GM20431 (cell line): ENCODE measurements around the gene ANKRD33B.
"Not testable (repeated sequence)": the region's sequence is repeated elsewhere in the genome, so short reads cannot be mapped to it uniquely, and the experiment has no call there.

ENCODE experiments used
- in situ Hi-C: fragments of 300-500 bp; cut with MseI, MboI; formaldehyde crosslinking; loops from one replicate; pipeline ENCODE4 v1.15.0; 2020; ENCODE audit warnings: low sequenced_read_pairs; ENCODE audit not compliant: unreplicated experiment

Gene ANKRD33B

DNA sequence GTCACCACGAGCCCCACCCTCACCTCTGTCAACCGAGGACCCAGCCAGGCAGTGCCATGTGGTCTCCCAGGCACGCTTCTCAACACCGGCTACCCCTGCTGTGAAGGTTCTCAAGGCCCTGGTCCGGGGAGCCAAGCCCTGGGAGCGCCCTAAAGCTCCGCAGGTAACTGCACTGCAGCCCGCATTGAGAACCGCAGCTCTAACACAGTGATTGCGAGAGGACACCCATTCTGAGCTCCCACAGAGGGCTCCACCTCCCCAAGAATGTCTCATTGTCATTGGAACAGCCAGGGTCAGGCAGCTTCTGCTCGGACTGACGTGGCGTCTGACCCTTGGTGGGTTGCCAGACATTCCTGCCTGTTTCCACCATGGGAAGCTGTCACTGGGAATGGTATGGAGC is 88.3 kb downstream of the ANKRD33B start:
- in situ Hi-C loops = no loop called here

DNA sequence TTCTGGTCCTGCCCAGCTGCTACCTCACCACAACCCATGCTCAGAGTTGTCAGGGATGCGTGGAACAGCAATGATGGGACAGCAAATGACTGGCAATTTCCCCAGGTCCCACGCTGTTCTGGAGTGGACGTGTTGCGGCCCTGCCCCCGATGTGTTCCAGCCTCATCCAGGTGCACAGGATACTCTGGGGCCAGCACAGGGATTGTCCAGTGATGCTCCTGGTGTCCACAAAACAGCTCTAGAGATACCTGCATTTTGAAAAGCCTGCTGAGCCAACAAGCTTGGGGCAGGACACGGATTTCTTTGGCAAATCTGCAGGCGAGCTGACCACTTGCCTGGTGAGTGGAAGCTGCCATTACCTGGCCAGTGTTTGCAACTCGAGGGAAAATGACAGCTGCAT is 88.7 kb downstream of the ANKRD33B start:
- in situ Hi-C loops = no loop called here

DNA sequence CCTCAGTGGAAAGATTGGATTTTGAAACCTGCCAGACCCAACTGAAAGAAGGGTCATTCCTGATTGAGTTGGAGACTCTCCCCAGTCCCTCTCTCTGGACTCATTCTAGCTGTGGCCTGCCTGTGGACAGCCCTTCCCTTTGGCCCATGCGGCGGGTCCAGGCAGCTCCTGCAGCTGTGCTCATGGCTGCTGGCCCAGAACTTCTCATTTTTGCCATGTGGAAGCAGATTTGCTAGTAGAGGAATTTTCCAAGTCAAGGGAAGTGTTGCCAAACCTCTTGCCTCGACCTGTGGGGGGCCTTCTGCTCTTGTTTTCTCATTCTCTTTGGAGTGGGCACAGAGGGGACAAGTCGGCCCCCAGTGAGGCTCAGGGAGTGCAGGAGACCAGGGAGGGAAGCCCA is 89.2 kb downstream of the ANKRD33B start:
- in situ Hi-C loops = no loop called here

DNA sequence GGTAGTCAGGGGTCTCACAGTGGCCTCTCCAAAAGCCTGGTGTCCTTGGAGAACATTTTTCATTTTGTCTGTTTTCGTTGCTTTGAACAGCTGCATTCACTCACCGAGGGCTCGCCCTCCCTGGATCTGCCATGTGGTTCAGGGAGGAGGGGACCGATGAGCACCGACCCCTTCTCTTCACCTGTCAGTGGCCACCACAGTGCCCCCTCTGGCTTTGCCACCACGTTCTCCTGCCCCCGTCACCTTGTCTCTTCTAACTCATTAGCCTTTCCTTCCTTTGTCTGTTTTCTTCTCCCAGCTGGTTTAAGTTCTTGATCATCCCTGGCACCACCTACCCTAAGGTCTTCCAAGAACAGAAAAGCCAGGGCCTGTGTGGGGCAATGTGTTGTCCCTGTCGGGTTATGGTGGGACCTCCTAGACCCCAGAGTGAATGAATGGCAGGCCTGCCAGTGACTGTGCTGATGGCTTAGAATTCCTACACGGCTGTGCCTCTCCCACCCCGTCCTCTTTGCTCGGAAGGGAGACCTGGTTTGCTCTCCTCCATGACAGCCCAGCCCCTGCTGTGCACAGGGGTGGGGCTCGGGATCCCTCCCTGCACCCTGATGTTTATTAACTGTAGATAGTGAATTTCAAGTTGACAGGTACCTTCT is 90.0 kb downstream of the ANKRD33B start:
- in situ Hi-C loops = no loop called here

DNA sequence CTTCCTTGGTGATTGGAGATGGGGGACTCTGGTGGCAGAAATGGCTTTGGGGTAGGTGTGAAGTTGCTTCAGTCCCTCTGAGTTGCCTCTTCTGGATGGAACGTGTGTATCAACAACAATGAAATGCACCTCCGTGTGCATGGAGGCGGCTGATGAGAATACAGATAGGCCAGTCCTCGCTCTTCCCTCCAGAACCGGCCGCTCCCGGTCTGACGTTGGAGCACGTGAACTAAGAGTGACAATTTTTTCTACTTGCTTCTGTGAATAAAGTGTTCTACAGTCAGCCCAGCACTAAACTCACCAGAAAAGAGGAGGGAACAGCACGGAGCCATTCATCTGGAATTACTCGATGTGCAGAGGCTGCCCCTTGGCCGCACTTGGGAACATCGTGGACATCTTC is 90.7 kb downstream of the ANKRD33B start:
- in situ Hi-C loops = no loop called here

DNA sequence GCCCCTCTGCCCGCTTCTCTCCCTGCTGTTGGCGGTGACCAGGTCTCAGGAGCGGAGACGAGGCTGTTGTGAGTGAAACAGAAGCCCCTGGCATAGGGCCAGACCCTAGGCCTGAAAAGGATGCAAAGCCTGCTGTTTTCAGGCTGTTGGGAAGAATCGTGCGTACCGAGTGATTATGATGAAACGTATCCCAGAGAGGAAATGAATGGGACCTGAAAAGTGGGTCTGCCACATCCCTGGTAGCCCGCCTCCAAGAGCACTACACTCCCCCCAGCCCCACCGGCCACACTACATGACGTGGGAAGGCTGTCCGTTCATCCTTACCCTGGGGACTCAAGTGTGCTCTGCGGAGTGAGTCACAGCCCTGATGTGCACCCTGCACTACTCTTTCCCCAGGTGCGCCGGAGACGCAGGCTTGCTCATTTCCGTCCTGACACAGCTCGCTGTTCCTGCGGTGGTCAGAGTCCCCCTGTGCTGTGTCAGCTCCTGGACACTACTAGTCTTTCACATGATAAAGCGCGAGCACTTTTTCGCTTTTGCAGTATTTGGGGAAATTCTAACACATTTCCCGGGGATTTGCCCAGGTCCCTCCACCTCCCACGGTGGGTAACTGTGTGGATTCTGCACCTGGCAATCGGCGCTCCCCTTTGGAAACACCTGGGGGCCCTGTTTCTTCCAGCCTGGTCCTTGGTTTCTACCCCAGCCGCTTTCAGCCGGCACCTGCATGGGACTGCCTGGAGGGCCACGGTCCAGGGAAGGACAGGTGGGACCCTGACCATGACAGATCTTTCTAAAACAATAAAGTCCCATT is 91.5 kb downstream of the ANKRD33B start:
- in situ Hi-C loops = no loop called here

DNA sequence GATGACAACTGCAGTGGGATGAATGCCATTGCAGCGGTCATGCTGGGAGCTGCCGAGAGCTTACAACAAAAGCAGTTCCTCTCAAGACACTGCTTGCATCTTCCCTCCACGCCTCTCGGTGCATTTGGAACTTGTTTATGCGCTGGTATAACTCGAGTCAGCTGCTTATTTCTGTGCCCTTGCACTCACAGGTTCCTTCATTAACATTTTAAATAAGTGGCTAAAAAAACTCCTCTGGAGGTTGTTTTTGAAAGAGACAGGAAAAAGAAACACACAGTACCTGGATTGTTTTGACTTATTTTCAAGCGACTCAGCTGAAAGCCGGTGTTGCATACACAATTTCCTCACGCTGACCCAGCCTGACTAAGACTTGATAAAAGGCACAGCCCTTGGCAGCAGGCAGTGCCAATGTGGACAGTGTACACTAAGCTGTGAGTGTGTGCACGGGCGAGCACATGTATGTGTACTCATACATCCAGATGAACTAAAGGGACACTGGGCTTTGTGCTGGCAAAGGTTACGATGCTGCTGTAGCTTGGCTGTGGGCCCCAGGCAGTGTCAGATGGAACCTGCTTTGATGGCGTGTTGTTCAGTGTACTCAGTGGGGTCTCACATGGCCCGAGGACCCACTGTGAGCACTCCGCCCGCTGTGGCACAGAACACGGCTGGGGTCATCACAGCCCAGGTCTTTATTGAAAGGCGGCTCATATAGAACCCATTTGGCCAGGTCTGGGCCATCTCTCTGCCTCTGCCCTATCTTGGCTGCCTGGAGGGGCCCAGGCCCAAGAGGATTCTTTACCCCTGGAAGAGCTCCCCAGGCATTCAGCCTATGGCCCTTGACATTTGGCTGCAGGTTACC is 92.3 kb downstream of the ANKRD33B start:
- in situ Hi-C loops = no loop called here

DNA sequence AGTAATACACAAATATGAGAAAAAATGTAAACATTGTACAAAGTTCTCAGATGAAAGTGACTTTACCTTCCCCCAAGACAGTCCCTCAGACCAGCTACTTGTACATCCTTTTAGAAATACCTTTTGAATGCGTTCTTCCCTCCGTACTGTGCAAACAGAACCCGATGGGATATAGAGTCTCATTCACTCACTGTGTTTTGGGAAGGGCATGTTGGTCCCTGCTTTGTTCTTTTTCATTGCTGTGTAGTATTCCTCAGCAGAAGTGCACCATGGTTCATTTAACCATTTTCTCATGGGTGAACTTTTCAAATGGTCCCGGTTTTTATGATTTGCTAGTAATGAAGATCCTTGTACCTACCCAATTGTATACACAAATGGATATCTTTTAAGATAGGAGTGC is 94.4 kb downstream of the ANKRD33B start:
- in situ Hi-C loops = no loop called here

DNA sequence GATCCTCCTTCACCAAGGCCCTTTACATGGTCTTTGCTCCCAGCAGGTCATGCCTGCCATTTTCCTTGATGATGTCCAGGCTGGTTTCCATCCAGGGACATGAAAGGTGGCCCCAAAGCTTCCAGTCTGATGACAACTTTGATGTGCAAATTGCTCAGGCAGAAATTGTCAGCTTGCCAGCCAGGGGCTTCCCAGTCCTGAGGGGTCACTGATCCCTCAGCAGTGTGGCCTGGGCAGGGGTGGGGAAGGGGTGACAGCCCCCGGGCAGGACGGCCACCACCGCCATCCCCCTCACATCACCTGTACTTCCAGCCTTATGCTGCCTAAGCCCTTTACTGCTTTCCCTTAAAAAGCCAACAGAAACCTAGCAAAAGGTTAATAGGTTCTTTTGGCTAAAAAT is 96.3 kb downstream of the ANKRD33B start:
- in situ Hi-C loops = no loop called here

DNA sequence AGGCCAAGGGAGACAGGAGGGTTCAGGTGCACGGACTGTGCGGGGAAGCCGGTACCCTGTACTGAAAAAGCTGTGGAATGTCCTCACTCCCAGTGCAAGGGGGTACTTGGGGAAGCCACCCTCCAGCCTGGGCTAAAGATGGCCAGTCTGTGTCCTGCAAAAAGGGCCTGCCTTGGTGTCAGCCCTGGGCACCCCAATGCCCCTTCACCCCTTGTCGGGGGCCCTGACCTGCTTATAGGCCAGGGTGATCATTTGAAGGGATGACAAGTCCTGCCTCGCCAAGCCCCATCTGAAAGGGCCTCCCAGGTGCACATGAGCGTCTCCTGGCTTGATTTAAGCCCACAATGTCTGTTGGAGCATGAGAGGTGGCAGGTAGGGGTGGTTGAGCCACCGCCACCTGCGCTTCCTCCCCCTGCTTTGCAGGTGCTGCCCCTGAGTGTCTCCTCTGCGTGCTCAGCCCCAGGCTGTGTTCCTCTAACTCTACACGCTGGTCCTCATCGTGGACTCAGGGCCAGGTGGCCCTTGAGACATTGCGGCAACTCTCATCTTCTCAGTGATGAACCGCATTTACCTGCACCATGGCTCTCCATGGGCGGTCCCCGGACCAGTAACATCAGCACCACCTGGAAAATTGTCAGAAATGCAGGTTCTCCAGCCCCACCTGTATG is 97.0 kb downstream of the ANKRD33B start:
- in situ Hi-C loops = no loop called here

DNA sequence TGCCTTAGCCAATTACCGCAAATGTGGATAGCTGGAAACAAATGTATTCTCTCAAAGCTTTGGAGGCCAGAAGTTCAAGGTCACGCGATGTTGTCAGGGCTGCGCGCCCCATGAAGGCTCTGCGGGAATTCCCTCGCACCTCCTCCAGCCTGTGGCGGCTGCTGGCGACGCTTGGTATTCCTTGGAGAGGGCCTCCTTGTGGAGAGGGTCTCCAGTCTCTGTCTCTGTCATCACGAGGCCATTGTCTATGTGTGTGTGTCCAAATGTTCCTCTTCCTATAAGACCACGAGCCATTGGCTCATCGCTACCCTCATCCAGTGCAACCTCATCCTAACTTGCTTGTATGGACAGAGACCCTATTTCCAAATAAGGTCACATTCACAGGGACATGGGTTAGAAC is 97.5 kb downstream of the ANKRD33B start:
- in situ Hi-C loops = no loop called here

DNA sequence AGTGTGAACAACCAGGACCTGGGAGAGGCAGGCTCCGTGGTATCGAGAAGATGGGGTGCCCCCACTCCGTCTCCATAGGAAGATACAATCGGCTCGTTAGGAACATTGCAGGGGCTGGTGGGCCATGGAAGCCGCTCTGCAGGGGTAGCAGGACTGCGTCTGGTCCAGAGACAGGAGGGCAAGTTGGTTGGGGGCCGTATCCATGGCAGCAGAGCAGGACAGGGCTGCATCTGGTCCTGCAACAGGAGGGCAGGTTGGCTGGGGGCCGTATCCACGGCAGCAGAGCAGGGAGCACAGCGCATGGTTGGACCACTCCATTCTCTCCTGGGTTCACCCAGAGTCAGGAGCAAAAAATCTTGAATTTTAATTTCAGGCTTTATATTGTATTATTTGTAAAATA is 98.2 kb downstream of the ANKRD33B start:
- in situ Hi-C loops = no loop called here

DNA sequence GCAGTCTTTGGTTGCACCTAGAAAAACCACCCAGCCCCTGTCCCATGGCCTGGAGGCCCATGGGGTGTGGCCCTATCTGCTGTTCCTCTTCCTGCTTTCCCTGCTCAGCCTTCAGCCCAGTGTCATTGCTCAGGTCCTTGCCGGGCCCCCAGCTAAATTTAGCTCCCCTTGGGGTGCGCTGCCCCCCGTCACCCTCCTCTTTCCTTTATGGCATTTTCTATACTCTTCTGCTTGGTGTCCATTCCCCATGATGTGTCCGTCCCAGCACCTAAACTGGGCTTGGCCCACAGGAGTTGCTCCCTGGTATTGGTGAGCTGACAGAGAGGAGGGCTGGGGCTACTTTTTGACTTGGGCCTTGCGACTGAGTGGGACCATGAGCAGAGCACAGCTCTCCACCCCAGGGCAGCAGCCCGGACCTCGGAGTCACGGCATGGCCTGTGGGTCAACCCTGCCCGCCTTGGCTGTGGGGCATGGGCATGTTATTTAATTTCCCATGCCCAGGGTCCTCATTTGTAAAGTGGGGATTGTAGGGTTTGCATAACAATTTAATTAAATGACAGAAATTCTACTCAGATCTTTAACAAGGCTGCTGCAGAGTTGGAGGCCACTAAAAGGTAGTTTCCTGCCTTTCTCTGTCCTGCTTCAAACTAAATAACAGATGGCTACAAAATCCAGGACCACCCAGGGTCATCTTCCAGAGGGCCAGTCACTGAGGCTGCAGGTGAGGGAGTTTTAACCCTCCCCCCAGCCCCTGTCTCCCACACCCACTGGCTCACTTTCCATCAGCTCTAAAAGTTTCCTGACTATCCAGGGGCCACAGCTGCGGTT is 99.0 kb downstream of the ANKRD33B start:
- in situ Hi-C loops = no loop called here

DNA sequence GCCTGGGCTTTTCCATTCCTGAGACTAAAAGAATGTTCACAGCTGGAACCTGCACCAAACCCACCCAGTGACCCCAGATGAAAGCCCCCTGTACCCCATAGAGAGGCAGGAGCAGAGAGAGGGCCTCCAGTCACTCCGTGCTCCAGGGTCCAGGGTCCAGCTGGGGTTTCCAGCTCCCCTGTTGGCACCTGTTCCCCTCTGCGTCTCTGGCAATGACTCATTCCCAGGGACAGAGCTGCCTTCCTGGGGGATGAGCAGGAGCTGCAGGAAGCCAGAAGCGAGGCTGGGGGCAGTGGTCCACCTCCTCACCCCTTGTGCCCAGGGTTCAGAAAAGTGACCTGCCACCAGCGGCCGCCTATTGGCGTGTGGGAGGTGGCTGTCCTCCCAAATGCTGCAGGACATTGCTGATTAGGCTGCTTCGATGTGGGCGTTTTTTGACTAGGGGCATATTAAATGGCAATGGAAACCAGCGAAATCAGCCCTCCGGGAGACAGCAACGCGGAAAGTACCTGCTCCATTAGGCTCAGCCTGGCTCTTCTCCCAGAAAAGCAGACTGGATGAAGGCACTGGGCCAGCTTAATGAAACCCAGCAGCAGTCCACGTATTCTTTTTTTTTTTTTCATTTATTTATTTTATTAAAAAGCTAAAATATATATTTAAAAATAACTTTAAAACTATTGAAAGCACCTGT is 99.8 kb downstream of the ANKRD33B start:
- in situ Hi-C loops = no loop called here

DNA sequence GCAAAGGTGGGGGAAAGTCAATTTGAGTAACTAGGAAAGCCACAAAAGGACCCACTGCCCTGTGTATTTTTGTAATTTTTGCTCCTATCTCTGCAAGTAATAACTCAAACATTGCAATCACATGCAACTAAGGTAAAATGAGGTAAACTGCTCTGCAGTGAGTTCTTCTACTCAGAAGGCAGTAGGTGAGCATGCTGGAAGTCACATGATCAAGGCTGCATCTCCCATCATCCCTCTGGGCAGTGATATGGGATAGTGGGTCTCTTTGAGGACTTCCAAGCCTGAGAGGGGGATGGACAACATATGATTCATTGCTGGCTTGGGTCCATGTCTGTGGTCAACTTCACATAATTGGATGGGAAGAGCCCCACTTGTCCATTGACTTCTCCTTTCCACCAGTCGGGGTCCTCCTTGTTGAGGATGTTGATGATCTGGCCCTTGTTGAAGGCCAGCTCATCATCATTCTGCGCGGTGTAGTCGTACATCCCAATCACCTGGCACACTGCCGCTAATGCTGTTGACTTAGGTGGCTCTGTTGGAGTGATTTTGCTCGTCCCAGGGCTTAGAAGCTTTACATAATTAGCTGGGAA is 100.4 kb downstream of the ANKRD33B start:
- in situ Hi-C loops = not testable (repeated sequence)

DNA sequence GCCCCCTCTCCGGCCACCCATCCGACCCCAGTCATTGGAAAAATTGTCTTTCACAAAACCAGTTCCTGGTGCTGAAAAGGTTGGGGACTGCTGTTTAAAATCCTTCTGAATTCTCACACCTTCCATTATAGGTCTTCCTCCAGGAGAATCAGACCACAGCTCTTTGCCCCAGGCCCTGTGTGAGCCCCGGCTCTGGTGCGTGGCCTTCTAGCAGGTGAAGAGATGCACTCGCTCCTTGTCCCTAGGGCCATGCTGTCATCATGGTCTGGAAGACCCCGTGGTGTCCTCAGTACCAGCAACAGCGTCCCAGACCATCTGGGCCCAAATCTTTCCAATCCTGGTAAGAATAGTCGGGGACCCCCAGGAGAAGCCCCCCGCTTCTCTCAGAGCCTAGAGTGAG is 101.9 kb downstream of the ANKRD33B start:
- in situ Hi-C loops = no loop called here

DNA sequence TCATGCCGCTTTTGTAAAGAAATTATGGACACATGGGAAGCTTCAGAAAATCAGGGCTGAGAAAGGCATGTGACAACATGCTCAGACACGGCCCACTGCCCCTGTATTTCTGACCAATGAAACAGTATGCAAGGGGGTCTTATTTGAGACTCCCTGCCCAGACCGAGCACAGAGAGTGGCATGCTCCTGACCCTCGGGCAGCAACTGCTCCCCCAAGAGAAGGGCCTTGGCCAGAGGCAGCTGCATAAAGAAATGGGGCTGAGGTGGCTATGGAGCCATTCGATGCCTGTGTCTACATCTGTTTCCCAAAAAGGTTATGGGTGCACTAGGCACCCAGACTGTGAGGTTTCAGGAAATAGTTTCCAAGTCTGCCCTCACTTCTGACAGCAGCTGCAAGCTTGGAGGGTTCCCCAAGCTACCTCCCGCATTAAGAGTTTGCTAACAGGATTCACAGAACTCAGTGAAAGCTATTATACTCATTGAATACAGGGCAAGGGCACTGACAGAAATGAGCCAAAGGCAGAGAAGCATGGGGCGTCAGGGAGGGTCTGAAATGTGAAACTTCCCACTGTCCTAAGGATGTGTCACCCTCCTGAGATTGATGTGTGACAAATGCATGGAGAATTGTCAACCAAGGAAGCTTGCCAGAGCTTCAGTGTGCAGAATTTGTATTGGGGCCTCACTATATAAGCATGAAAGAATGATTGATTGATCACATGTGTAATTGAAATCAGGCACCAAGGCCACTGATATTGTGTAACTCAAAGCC is 102.8 kb downstream of the ANKRD33B start:
- in situ Hi-C loops = no loop called here
